ENCODE results near the gene SLC25A43.

- no peak for TF ChIP-seq GATA3 (IDR thresholded peaks at IDR 0.05; ENCODE audit: low read depth, low read length)
- no peak for TF ChIP-seq GATA2 (IDR thresholded peaks at IDR 0.05; ENCODE audit: low read depth, low read length)
Measured at GRCh38 chrX:119424999-119425398, 25.9 kb downstream of the SLC25A43 start.

All from SH-SY5Y (cell line).